Activated T-helper 1 cell treated with anti-CD3 and anti-CD28 coated beads, Interleukin-2, amount 50 U/mL, for 16 hours (primary cell): ENCODE measurements around the gene CBFA2T3.

Experiments used
- DNase-seq, 2 donors: peaks; one replicate each; pipeline ENCODE4 v3.0.0-alpha.2; 2020; ENCODE audit warnings: low read depth in 1 of 2, low spot score in 1 of 2

Gene CBFA2T3

GRCh38 chr16:88865310-88865709 is 111.7 kb downstream of the CBFA2T3 start:
- no peak for DNase-seq

GRCh38 chr16:88864521-88864920 is 112.5 kb downstream of the CBFA2T3 start:
- no peak for DNase-seq

GRCh38 chr16:88864099-88864498 is 112.9 kb downstream of the CBFA2T3 start:
- no peak for DNase-seq

- DNase-seq, result no peak
Measured at GRCh38 chr16:88863426-88863825, 113.6 kb downstream of the CBFA2T3 start.

GRCh38 chr16:88862968-88863367 is 114.0 kb downstream of the CBFA2T3 start:
- DNase-seq, result no peak

GRCh38 chr16:88861359-88861758 is 115.6 kb downstream of the CBFA2T3 start:
- no peak for DNase-seq

- DNase-seq, result no peak
Measured at GRCh38 chr16:88859381-88860091, 117.5 kb downstream of the CBFA2T3 start.

GRCh38 chr16:88857728-88858339 is 119.2 kb downstream of the CBFA2T3 start:
- DNase-seq, result peak; percentile 51

GRCh38 chr16:88856828-88857727 is 119.9 kb downstream of the CBFA2T3 start, which contains the start of the genes GALNS and TRAPPC2L:
TSS of gene GALNS (minus strand) at chr16:88856947. CDS start at chr16:88856877, 70 bp downstream.
TSS of gene TRAPPC2L (plus strand) at chr16:88857127. CDS start at chr16:88857151, 24 bp downstream.
- DNase-seq, result peak; percentile 99

- DNase-seq, result no peak
Measured at GRCh38 chr16:88856122-88856827, 120.7 kb downstream of the CBFA2T3 start.

GRCh38 chr16:88855736-88856121 is 121.3 kb downstream of the CBFA2T3 start:
- no peak for DNase-seq

- DNase-seq, result no peak
Measured at GRCh38 chr16:88855176-88855575, 121.8 kb downstream of the CBFA2T3 start.

- DNase-seq, result no peak
Measured at GRCh38 chr16:88854306-88855111, 122.5 kb downstream of the CBFA2T3 start.

- DNase-seq, result no peak
Measured at GRCh38 chr16:88853325-88853941, 123.6 kb downstream of the CBFA2T3 start.

GRCh38 chr16:88851616-88852015 is 125.4 kb downstream of the CBFA2T3 start:
- no peak for DNase-seq

GRCh38 chr16:88850531-88851199 is 126.3 kb downstream of the CBFA2T3 start:
- DNase-seq, result no peak

GRCh38 chr16:88848557-88848956 is 128.4 kb downstream of the CBFA2T3 start:
- no peak for DNase-seq

- DNase-seq, result no peak
Measured at GRCh38 chr16:88847654-88848053, 129.4 kb downstream of the CBFA2T3 start.

- no peak for DNase-seq
Measured at GRCh38 chr16:88846088-88846487, 130.9 kb downstream of the CBFA2T3 start.
